Fibroblast of the conjunctiva (primary cell): ENCODE data around the gene COX6B2.

ENCODE experiments used
- DNase-seq: peaks from one replicate; pipeline ENCODE4 v3.0.0-alpha.2; 2010; ENCODE audit warnings: low read depth

The COX6B2 gene

DNA sequence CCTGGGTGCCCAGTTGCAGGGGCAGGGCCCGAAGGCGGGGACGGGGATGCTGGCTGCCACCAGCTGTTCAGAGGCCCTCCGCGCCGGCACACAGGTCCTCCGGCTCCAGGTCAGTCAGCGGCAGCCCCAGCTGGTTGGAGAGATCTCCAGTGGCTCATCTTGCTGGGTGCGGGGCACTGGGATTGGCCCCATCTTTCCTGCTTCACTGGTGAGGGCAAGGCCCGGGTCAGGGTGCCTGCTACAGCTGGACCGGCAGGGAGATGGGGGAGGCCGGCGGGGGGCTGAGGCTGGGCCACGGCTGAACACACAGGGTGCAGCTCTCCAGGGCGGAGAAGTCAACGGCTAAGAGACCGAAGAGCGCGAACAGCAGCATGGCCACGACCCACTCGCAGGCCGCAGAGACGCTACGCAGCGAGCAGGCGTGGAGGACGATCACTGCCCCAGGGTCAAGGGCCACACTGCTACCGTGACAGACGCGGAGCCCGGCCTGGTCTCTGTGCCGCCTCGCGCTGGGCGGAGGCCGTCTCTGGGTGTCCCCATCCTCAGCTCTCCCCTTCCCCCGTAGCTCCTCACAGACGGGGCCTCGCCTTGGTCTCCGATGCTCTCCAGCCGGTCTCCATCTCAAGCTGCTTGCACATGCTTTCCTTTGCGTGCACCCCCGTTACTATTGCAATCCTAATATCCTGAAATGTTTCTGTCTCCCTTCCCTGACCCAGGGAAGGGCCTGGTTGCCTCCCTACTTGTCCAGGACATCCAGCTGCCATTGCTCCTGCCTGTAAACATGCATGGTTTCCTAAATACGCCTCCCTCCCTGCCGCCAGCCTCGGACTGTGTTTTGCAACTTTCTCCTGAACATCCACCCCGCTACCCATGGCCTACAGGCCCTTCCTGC is 41.7 kb downstream of the COX6B2 start:
- DNase-seq, result no peak

DNA sequence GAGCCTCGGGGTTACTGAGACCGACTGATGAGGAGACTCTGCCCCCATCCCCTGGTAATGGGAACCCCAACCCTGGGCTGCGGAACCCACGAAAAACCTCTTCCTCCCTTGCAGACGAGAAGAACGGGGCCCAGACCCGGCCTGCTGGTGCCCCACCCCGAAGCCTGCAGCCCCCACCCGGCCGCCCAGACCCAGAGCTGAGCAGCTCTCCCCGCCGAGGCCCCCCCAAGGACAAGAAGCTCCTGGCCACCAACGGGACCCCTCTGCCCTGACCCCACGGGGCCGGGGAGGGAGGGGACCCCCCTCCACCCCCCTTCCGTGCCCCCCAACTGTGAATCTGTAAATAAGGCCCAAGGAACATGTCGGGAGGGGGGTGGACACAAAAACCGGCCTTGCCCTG is 42.7 kb downstream of the COX6B2 start:
- no peak for DNase-seq

DNA sequence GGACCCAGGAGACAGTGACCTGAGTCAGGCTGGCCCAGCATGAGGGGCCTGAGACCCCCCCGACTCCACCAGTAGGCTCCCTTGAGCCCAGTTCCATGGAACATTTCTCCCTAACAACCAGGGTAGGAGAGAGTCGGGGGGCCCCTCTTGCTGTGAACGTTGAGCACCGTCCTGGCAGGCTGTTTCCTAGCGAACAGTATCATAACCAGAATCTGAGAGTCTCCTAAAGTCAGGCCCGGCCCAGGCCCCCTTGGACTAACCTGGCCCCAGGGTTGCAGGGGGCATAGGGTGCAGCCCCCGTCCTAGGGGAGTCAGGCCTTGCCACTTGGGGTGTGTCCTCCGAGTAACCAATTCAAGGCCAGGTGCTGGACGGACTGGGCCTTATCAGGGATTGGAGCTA is 43.1 kb downstream of the COX6B2 start:
- DNase-seq, result no peak

- no peak for DNase-seq
These were observed 44.0 kb downstream of the COX6B2 start for GRCh38 chr19:55310498-55310897.

DNA sequence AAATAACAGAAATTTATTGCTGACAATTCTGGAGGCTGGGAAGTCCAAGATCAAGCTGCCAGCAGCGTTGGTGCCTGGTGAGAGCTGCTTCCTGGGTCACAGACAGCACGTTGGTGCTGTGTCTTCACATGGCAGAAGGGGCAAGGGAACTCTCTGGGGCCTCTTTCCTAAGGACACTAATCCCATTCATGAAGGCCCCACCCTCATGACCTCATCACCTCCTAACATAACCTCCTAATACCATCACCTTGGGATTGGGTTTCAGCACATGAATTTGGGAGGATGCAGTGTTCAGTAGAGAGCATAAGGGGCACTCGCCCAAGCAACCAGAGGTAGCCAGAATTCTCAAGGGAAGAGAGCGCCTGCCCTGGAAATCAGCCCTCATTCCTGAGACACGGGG is 45.1 kb downstream of the COX6B2 start:
- DNase-seq, result no peak

DNA sequence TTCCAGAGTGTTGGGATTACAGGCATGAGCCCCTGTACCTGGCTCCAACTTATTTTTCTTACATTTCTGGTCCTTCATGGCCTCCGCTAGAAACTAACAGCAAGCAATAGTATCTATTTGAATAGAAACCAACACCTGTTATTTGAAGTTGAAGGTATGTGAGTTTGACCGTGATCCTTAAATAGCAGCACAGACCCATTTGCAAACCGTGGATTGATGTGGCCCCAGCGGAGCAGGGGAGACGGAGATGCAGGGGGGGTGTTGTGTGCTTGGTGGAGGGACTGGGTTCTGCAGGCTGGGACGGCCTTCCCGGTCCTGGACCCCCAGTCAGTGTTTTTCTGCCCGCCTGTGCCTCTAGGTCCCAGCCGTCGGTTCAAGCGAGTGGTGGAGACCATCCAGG is 46.2 kb downstream of the COX6B2 start:
- DNase-seq, result no peak

GRCh38 chr19:55306712-55307111 is 47.8 kb downstream of the COX6B2 start:
- no peak for DNase-seq

GRCh38 chr19:55305983-55306562 is 48.4 kb downstream of the COX6B2 start:
- DNase-seq, result no peak

- no peak for DNase-seq
These were observed 49.0 kb downstream of the COX6B2 start for GRCh38 chr19:55305491-55305890.

GRCh38 chr19:55304980-55305379 is 49.5 kb downstream of the COX6B2 start:
- DNase-seq, result no peak

DNA sequence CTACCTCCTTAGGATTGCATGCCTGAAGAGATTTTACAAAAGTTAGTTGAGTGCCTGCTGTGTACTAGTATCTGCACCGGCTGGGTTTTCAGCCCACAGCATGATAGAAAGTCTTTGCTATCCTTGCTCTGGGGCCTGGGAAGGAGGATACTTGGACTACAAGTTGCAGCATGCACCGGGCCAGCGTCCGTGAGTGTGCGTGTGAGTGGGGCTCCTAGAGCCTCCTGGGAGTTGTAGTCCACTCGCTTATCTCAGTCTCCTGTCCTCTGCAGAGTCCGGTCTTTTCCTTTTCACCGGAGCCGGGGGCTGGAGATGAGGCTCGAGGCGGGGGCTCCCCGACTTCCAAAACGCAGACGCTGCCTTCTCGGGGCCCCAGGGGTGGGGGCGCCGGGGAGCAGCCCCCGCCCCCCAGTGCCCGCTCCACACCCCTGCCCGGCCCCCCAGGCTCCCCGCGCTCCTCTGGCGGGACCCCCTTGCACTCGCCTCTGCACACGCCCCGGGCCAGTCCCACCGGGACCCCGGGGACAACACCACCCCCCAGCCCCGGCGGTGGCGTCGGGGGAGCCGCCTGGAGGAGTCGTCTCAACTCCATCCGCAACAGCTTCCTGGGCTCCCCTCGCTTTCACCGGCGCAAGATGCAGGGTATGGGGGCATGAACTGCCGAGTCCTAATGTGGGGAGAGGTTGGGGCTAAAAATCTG is 50.1 kb downstream of the COX6B2 start:
- no peak for DNase-seq

DNA sequence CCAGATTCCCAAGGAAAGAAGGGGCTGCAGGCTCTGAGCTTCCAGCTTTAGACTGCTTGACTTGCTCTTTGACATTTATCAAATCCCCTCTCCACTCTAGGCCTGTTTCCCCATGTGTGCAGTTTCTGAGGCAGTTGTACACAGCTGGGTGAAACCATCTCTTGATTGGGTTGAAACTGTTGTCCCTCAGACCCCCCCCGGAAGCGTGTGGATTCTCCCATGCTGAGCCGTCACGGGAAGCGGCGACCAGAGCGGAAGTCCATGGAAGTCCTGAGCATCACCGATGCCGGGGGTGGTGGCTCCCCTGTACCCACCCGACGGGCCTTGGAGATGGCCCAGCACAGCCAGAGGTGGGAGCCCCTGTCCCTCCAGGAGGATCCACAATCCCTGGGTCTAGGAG is 51.0 kb downstream of the COX6B2 start:
- no peak for DNase-seq

- DNase-seq, result no peak
These were observed 52.2 kb downstream of the COX6B2 start for GRCh38 chr19:55302318-55302703.

DNA sequence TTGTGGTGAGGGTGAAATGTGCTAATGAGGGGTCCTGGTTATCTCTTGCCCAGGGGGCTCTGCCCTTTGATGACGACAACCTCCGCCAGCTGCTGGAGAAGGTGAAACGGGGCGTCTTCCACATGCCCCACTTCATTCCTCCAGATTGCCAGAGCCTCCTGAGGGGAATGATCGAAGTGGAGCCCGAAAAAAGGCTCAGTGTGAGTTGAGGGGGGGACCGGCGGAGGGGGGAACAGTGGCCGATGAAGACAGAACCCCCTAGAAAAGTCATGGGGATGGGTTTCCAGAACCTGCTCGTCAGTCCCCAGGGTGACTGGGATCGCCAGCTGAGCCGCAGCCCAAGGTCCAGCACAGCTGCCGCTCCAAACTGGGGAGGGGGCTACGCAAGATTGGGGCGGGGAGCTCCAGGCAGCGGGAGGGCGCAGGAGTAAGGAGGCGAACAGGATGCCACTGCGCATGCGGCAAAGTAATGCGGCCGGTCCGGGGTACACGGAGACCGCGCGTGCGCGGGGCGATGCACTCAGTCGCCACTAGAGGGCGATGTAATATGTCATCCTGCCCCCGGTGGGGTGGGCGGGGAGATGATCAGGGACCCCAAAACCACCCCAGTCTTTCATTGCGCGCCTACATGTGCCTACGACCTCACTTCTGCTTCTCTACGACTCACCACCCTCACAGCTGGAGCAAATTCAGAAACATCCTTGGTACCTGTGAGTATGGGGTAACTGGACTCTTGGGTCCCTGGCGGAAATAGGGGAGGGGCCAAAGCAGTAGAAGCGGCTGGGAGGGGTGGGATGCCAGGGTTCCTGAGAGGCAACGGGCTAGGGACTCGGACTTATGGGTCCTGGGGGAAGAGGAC is 52.8 kb downstream of the COX6B2 start:
- DNase-seq, result peak; percentile 69

DNA sequence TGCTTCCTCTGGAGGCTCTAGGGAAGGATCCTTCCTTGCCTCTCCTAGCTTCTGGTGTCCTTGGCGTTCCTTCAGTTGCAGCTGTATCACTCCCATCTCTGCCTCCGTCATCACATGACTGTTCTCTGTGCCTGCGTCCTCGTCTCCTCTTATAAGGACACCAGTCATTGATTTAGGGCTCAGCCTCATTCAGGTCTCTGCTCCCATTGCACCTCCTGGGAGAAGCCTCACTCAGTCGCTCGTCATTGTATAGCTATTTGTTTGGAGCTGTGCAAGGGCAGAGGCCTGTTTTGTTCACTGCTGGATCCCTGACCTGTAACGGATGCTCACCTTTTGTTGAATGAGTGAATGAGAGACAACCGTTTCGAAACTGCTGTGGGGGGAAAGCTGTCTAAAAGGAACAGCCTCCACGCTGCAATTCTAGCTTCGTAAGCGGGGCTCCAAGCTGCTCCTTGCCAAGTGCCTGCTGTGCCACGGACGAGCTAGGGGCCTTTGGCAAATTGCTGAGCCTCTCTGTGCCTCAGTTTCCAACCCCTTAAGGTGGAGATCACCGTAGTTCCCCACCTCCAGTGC is 53.5 kb downstream of the COX6B2 start:
- DNase-seq, result no peak

GRCh38 chr19:55299991-55300390 is 54.5 kb downstream of the COX6B2 start:
- no peak for DNase-seq
